TTC549 (cell line): Measurements from ENCODE around the gene LRRC49.
"Not testable (repeated sequence)": the region's sequence is repeated elsewhere in the genome, so short reads cannot be mapped to it uniquely, and the experiment has no call there.

ENCODE experiments used
- FAIRE-seq: peaks from 2 replicates; lab custom pipeline; 2012; peaks lifted over from hg19 to GRCh38; lab: Jason Lieb, UNC

LRRC49 gene

GRCh38 chr15:70866982-70867641, 25.5 kb upstream of the LRRC49 start:
- no peak for FAIRE-seq

DNA sequence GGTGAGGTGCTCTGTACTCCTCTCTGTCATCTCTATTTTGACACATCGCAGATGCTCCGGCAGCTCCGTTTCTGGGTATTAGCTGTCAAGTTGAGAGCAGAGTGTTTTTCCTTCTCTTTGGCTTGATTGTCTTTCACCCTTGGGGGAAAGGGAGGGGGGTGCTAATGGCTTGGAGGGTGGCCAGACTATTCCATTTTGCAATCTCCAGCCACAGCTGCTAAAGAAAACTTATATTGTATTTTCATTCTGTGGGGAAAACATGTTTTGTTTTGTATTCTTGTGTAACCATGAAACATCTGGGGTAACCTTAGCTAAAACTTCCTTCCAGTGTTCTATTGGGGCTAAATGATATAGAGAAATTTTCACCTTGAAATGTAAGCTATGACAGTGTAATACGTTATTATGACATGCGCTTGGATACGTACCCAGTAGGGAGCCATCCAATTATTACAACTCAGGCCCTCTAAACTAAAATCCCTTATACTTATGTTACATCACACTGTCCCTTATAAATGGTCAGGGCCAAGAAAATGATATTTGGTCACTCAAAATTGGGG, 24.6 kb upstream of the LRRC49 start:
- no peak for FAIRE-seq

GRCh38 chr15:70869346-70869745, 23.3 kb upstream of the LRRC49 start:
- no peak for FAIRE-seq

DNA sequence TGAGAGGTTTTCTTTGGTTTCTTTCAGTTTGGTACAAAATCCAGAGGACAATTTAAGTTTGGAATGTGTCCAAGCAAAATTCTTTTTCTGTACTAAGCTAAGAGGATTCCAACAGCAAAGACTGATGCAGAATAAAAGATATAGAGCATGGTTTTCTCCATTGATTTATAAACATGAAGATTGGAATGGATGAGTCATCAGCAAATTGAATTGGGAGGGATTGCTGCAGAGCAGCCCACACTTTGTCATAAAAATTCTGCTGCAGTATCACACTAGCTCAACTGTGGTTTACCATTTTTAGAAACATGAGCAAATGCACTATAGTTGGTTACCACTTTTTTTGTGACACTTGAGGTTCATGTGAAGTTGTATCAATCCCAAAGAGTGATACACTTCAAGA, 22.6 kb upstream of the LRRC49 start:
- FAIRE-seq: no peak

- FAIRE-seq: not testable (repeated sequence)
These were observed 21.1 kb upstream of the LRRC49 start for GRCh38 chr15:70871490-70871889.

DNA sequence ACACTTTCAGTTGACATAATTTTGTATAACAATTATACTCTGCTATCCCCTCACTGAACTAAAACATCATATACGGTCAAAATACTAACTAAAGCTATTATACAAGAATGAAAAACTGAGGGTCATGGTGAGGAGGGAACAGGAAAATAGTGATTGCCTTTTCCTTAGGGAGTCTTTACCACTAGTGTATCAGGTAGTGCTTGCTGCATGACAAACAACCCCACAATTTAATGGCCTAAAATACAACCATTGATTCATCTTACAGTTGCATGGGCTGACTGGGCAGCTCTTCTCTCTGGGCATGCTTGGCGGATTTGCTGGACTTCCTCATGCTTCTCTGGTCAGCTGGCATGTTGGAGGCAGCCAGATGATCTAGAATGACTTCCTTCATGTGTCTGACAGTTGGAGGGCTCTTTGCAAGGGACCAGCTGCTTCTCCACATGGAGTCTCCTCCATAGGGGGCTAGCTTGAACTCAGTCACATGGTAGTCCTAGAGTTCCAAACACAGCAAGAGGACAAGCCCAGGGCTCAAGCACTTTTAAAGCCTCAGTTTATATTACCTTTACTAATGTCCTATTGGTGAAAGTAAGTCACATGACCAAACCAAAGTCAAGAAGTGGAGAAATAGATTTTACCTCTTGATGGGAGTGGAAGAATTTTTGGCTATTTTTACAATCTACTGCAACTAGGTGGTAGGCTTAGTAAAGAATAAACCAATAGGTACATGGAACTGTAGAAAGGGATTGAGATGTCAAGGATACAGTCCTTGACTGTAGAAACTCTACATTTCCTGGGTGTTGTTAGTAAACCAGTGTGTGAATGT, 19.2 kb upstream of the LRRC49 start:
- no peak for FAIRE-seq

GRCh38 chr15:70875001-70875782, 17.4 kb upstream of the LRRC49 start:
- FAIRE-seq: peak; percentile 66

DNA sequence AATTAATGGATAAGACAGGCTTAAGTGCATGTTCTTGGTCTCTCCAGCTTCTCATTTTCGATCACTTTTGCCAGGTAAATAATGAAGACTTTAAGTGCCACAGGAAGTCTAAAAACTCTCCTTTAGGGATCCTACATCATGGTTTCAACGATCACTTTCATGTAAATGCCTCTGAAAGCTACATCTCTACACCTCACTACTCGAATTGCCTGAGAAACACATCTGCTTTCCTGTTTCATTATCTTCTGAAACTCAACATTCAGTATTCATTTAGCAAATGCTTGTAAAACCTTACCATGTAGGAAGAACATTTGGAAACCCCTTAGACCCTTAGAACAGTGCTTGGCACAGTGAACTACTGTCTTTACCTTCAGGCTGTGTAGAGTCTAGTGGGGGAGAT, 16.6 kb upstream of the LRRC49 start:
- FAIRE-seq: no peak

- FAIRE-seq: no peak
These were observed 15.9 kb upstream of the LRRC49 start for GRCh38 chr15:70876683-70877082.

- FAIRE-seq: no peak
These were observed 13.2 kb upstream of the LRRC49 start for GRCh38 chr15:70879401-70879800.

DNA sequence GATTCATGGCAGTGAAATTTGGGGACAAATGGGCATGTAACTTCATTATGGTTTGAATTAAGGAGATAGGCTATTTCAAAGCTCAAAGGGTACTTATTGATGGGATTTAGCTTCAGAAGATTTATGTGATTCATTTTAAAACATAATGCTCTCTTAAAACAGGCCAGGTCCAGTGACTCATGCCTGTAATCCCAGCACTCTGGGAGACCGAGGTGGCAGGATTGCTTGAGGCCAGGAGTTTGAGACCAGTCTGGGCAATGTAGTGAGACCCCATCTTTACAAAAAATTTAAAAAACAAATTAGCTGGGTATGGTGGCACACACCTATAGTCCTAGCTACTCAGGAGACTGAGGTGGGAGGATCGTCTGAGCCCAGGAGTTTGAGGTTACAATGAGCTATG, 11.8 kb upstream of the LRRC49 start:
- FAIRE-seq: no peak

- FAIRE-seq: no peak
These were observed 10.3 kb upstream of the LRRC49 start for GRCh38 chr15:70882361-70882760.

- no peak for FAIRE-seq
These were observed 410 bp downstream of the LRRC49 start for GRCh38 chr15:70892912-70893560.

- no peak for FAIRE-seq
These were observed 9.5 kb downstream of the LRRC49 start for GRCh38 chr15:70902107-70902506.

DNA sequence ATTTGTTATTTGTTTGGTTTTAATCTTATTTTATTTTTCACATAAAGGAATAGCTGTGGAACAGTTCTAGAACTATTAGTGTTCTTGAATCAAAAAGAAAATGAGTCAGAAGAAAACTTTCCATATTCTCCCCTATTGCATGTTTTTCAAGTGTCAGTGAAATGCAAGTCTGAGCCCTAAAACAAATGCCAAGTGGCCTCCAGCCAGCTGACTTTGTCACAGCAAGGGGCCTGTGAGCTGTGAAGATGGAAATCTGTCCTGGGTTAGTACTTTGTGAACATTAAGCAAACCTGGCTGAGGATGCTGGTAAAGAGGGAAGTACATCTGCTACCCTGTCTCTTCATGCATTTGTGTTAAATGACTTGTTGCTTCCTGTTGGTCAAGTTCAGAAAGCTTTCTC, 14.2 kb downstream of the LRRC49 start:
- no peak for FAIRE-seq

GRCh38 chr15:70907784-70908471, 15.3 kb downstream of the LRRC49 start:
- no peak for FAIRE-seq

DNA sequence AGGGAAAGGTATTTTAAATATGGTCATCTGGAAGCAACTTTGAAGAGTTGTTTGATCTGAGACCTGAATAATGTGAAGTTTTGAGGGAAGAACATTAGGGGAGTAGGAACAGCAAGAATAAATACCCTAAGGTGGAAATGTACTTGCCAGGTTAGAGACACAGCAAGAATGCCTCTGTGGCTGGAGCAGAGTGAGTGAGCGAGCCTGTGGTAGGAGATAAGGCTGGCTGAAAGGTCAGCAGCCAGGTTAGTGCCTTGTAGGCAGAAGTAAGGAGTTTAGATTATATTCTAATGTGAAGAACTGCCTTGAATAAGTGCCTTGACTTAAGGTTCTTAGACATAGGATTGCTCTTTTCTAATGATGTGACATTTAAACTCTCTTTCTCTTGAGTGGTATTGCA, 18.3 kb downstream of the LRRC49 start:
- FAIRE-seq: no peak

DNA sequence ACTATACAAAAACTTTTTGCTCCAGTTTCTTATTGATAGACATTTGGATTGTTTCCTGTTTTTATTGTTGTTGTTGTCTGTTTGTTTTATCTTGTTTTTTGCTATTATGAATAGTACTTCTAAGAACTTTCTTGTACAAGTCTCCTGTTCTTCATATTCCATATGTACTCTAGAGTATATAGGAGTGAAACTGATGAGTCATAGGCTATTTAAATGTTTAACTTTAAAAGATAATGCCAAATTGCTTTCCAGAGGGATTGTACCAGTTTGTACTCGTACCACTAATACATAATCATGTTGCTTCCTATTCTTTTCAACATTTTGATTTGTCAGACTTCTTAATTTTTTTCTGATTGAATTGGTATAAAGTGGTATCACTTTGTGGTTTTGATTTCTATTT, 19.6 kb downstream of the LRRC49 start:
- FAIRE-seq: no peak

GRCh38 chr15:70916531-70916930, 23.9 kb downstream of the LRRC49 start:
- FAIRE-seq: no peak

DNA sequence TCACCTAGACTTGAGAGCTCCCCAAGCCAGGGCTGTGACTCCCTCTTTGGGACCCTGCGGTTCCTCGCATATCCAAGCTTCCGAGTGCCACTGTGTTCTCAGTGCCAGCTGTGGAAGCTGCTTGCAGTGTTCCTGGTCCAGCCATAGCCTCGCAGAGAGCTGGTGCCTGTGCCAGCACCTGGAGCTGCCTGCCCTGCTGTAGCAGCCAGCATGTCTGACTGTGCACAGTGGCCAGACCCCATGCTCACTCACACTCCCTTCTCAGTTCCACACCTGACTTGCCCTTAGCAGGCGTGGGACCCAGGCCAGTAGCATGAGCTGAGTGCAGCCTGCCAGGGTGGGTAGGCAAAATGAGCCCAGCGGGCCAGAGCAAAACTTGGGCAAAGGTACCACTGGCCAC, 25.3 kb downstream of the LRRC49 start:
- no peak for FAIRE-seq

GRCh38 chr15:70920981-70921696, 28.5 kb downstream of the LRRC49 start:
- no peak for FAIRE-seq
